Measurements from ENCODE around the gene PAX8.
"Not testable (repeated sequence)": the region's sequence is repeated elsewhere in the genome, so short reads cannot be mapped to it uniquely, and the experiment has no call there.

PAX8 gene

GRCh38 chr2:113288674-113289149, 10.0 kb upstream of the PAX8 start:
- DNase-seq: not testable (repeated sequence)

DNA sequence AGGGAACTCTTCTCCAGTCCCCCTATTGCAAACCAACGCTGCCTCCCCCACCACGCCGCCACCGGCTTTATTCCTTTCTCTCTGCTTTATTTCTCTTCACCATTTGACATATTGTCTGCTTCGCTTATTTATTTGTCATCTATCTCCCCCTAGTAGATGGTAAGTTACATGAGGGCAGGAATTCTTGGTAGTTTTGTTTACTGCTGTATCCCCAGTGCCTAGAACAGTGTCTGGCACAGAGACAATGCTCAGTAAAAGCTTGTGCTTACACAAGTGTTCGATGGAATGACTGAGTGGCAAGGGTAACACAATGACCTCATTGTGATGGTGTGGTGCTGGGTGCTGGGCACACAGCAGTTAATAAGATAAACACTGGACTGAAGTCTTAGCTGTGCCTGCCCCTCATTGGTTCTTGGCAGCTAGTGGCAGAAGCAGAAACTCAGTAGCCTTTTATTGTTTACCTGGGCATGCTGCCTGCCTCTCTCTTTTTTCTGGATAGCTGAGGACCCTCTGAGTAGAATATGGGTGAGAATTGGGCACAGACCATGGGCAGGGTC, 9.5 kb upstream of the PAX8 start:
- DNase-seq: not testable (repeated sequence)

GRCh38 chr2:113285816-113286215, 7.1 kb upstream of the PAX8 start:
- no peak for DNase-seq

DNA sequence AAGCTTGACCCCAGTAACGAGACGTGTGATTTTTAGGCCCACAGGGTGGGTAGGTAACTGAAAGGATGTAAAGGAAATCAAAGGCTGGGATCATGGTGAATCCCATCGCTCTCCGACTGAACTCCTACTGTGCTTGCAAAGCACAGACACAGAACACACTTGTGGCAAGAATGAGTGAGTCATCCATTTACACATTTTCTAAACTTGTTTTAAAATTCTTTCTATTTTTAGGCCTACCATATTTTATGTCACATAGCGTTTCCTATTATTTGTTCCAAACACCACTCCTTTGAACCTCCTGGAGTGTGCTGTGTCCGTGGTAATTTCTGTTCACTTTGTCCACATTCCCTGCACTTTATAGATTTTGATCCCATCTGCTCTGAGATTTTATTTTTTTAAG, 6.3 kb upstream of the PAX8 start:
- DNase-seq: not testable (repeated sequence)

DNA sequence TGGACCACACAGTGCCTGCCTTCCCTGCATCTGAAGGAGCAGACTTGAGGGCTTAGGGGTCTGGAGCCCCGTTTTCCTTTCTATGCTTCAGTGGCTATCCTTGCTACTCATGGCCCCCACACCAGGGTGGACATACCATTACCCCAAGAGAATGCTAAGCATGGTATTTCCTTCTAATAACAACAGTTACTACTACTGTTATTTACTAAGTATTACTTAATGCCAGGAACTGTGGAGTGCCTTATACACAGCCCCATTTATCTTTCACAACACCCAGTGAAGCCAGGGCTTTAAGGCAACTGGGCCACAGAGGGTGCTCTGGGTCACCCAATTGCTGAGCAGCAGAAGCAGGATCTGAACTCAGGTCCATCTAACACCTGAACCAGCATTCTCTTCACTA, 5.8 kb upstream of the PAX8 start:
- no peak for DNase-seq

DNA sequence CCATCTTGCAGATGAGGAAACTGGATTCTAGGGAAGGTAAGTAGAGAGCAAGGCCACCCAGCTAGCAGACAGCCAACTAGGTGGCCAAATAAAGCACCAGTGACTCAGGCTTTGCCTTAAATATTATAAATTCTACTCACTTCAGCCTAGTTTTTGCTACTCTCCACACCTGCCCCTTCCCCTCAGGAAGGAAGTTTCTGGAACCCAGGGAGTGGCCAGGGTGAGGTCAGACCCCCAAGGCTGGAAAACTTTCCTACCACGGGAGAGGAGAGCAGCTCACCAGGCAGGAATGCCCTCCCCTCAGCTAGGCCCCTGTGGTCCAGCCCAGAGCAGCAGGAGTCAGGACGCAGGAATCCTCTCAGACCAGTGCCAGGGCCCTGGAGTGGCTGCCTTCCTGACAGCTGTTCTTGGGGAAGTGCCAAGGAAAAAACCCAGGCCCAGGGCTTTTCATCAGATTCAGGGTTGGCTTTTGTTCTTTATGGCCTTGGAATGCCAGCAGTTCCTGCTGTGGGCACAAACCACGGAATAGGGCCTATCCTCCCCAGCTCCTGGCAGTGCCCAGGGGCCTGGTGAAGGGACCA, 5.1 kb upstream of the PAX8 start:
- no peak for DNase-seq

GRCh38 chr2:113282747-113283533, 4.2 kb upstream of the PAX8 start:
- DNase-seq: peak; percentile 71

GRCh38 chr2:113281910-113282746, 3.4 kb upstream of the PAX8 start:
- DNase-seq: no peak

GRCh38 chr2:113278073-113278741, 514 bp downstream of the PAX8 start:
- no peak for DNase-seq

- no peak for DNase-seq
These were observed 1.1 kb downstream of the PAX8 start for GRCh38 chr2:113277474-113278072.

DNA sequence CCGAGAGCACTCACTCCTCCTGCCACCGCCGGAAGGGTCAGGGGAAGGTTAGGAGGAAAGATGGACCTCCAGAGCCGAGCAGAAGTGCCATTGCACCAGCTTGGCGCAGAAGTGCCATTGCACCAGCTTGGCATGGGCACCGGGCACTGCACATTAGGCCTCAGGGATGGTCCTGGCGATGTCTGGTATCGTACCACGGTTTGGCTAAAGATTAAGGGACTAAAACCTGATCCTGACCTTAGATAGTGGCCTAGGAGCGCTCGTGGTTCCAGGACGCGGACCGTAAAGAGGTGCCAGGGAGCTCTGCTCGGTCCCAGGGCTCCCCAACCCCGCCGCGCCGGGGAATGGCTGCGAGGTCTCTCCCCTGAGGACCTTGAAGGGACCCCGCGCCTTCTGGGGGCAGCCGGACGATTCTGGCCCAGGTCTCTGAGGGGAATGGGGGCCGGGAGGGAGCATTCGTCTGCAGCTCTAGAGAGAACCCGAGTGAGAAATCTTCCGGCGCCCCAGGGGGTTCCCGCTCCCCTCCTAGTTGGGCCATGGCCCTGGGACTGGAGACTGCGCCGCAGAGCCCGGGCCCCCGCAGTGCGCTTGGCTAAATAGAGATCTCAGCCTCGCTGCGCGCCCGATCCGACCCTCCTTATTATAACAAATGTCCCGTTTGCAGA, 1.8 kb downstream of the PAX8 start:
- DNase-seq: no peak

- DNase-seq: no peak
These were observed 2.4 kb downstream of the PAX8 start for GRCh38 chr2:113276216-113276760.

DNA sequence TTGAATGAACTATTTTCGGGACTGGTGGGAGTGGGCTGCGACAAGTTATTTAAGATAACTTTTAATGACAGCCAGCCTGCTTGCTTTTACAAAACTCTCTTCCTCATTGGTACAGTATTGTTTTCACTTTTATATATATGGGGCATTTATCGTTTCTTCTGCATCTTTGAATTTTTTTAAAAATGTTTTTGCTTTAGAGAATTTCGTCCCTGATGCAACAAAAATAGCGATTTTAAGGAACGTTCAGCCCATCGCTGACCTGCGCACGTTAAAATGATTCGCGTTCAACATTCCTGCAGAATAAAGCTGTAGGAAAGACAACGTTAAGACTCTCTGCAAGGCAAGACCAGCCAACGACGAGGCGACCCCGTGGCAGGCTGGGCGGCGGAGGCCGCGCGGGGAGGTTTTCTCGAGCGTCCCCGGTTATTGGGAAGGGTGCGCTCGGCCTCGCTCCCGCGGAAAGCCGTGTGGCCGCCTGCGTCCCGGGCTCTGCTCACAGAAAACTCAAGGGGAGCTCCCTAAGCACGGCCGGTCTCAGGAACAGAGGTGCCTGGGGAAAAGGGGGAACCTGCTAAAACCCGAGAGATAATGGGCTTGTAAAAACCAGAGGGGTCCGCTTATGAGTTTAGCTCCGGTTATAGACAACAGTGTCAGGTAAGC, 3.0 kb downstream of the PAX8 start:
- DNase-seq: no peak

- no peak for DNase-seq
These were observed 4.3 kb downstream of the PAX8 start for GRCh38 chr2:113274432-113274831.

DNA sequence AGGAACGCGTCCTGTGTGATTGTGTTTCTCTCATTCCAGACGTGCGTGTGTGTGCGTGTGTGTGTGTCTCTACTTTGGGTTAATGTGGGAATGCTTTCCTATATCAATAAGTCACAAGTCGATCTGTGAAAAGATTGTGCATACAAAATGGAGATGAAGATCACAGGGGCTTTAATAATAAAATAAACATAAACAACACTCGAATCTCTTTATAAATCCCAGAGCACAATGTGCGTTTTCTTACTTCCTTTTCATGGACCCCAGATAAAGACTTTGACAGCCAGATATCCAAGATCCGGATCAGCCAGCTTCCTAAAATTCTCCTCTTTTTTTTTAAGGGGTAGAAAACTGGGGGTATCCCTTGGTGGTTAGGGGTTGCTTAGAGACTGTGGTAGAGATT, 4.7 kb downstream of the PAX8 start:
- no peak for DNase-seq

DNA sequence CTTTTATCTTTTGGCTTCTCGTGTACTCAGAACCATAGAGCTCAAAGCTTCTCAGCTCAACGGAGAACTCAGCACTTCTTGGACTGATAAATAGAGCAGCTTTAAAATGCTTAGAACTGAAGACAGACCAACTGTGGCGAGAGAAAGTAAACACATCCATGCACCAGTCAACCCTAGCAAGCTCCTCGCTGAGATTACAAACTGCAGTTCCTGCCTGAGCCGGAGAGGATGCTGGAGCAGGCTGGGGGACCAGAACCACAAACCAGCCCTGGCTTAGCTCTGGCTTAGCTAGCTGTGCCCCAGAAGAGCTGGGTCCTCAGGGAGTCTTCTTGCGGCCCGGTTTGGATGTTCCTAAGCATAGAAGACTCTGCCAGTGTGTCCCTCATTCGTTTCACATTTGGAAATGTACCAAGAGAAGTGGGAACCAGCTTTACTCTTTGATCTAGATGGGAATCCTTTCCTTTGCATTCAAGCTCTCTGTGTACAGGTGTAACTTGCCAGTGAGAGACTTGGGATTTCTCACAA, 5.6 kb downstream of the PAX8 start:
- no peak for DNase-seq

DNA sequence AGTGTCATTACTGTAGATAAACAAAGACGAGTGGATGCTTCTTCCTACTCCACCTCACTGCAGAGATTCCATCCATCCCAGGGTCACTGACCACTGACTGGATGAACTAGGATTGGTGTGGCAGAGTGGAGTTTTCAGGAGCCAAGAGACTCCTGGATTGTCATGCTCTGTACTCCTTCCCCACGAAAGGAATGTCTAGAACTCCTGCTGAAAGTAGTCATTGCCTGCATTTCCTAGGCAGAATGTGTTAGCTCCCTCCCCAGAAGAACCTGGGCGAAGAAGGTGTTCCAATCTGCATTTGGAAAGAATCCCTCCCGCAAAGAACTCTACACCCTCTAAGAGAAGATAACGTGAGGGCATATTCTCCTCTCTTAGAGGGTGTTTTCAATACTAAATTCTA, 6.2 kb downstream of the PAX8 start:
- no peak for DNase-seq

DNA sequence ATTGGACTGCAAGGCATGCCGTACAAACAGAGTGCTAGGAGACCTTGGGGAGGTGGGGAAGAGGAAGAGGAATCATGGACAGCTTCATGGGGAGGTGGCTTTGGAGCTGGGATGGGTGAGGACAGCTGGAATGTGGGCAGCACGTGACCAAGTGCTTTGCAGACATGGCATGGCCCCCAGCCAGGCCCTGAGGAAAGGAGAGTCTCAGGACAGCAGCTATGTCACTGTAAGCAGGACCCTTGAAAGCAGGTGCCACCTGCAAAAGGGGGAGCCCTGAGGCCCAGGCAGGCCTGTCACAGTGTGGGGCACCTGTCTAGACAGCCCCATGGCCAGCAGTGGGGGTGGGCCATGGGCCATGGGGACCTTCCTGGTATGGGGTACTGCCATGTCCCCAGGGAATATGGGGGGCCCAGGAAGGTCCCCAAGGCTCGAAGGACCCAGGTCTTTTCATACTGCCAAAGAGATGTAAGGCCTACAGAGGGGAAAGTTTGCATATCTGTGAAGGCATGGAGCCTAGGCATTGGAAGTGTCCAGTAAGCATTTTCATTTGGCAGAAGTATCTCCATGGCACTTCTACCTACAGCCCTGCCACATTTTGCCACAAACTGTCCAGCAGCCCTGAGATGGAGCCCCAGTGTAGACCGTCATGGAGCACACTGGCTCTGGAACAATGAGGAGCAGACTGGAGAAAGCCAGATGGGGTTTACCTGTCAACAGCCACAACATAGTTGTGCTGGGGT, 9.9 kb downstream of the PAX8 start:
- DNase-seq: no peak

- no peak for DNase-seq
These were observed 12.3 kb downstream of the PAX8 start for GRCh38 chr2:113266431-113266830.

Data from midbrain (tissue), 1 donor.